GM21381 (cell line): ENCODE measurements around the gene PRKCZ.

Experiments used
- ATAC-seq: cut with Tn5 transposase; IDR thresholded peaks from one replicate; pipeline ENCODE4 v1.9.1; 2021; ENCODE audit warnings: mild to moderate bottlenecking, moderate library complexity; ENCODE audit not compliant: unreplicated experiment

The PRKCZ gene

DNA sequence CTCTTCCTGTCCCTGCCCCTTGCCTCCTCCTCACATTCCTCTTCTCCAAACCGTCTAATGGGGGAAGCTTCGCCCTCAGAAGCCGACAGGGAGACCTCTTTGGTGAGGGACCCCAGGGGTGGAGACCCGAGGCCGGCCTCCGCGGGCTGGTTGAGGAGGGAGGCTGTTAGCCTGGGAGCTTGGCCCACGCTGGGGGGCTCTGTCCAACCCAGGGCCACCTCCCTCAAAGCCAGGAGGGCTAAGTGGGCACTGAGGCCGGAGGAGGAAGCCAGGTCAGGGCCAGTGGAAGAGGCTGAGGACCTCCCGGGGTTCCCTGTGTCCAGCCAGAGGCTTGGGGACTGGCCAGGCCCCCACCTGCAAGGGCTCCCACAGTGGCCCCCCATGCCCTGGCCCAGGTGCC is 25.8 kb upstream of the PRKCZ start:
- ATAC-seq: no peak

DNA sequence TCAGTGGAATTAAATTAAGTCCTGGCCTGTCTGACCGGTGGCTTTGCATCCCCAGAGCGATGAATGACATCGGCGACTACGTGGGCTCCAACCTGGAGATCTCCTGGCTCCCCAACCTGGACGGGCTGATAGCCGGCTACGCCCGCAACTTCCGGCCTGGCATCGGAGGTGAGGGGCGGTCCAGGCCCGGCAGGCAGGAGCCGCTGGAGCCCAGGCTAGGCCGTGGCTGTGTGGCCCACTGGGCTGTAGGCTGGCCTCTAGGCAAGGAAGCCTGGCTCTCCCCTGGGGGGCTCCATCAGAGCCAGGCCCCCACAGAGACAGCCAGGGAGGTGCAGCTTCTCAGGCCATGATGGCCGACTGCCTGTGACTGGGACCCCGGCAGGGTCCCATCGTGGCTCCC is 25.3 kb upstream of the PRKCZ start:
- ATAC-seq: no peak

DNA sequence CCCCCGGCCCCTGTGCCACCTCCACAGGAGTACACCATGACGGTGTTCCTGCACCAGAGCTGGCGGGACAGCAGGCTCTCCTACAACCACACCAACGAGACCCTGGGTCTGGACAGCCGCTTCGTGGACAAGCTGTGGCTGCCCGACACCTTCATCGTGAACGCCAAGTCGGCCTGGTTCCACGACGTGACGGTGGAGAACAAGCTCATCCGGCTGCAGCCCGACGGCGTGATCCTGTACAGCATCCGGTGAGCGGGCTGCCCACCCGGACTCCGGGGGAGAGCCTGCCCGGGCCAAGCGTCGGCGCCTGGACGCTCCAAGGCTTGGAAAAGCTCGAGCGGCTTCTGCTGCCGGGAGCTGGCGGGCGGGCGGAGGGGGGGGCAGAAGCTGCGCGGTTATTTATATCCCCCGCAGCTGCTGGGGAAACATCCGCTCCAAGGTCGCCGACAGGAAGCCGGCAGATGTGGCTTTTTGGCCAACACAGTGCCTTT is 24.7 kb upstream of the PRKCZ start:
- no peak for ATAC-seq

- no peak for ATAC-seq
Measured at GRCh38 chr1:2027961-2028583, 22.1 kb upstream of the PRKCZ start.

DNA sequence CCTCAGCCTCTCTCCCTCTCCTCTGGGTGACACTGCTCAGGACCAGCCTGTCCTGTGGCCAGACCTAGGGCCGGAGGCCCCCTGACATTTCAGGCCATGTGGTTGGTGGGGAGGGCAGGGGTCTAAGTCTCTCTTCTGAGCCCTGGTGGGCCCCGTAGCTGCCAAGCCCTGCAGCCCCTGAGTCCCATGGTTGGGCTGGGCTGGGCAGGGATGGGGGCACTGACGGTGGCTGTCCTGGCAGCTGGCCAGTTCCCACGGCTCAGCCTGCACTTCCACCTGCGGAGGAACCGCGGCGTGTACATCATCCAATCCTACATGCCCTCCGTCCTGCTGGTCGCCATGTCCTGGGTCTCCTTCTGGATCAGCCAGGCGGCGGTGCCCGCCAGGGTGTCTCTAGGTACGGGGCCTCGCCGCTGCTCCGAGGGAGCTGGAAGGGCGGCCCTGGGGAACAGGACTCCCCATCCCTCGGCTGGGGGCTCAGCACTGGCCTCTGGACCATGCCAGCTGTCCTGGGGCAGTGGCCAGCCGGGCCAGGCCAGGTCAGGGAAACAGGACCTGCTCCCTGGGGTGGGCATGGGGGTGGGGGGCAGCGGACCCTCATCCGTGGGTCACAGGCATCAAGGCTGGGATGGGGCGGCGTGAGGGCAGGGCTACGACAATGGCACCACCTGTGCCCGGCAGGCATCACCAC is 21.2 kb upstream of the PRKCZ start:
- ATAC-seq: no peak

DNA sequence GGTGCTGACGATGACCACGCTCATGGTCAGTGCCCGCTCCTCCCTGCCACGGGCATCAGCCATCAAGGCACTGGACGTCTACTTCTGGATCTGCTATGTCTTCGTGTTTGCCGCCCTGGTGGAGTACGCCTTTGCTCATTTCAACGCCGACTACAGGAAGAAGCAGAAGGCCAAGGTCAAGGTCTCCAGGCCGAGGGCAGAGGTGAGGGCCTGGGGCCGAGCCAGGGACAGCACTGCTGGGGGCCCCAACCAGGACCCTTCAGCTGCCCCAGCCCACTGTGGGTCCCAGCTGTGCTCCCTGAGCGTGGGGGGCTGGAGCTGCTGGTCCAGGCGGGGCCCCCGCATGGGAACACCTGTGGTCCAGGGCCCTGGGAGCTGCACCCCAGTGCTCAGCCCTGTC is 20.6 kb upstream of the PRKCZ start:
- no peak for ATAC-seq

GRCh38 chr1:2030076-2030871 is 19.9 kb upstream of the PRKCZ start:
- ATAC-seq: no peak

DNA sequence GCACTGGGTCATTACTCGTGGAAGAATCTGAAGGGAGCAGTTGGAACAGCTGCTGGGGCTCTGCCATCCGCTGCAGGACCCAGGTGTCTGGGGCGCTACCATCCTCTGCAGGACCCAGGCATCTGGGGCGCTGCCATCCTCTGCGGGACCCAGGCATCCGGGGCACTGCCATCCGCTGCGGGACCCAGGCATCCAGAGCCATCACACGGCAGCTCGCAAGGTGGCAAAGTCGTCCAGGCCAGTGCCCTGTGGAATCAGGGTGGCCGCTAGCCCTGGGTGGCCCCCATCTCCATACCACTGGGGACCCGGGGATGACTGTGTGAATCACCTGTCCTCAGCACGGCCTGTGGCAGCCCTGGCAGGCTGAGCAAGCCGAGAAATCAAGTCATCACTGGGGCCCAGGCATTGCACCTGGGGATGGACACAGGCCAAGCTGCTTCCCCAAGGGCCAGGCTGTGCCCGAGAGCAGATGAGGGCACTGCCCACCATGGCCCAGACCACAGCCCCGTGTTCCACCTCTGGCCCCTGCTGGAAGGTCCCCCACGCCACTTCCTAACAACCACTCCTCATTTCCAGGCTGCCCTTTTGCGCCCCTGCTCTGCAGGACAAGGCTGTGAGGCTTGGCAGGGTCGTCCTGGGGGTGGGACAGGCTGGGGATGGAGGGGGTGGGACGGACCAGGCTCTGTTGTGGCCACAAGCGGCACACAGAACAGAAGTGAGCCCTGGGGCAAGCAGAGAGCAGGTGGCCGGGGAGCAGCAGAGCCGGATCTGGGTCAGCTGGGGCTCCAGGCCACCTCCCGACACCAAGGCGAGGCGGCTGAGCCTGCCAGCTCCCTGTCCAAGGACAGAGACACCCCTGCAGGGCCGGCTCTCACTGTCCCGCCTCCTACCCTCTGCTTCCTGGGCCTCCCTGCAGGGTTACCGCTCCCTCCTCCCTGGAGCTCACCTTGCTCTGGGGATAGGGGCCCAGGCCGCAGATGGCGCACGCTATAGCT is 18.4 kb upstream of the PRKCZ start:
- no peak for ATAC-seq

GRCh38 chr1:2032737-2033136 is 17.5 kb upstream of the PRKCZ start:
- no peak for ATAC-seq

- no peak for ATAC-seq
Measured at GRCh38 chr1:2033165-2033564, 17.0 kb upstream of the PRKCZ start.

DNA sequence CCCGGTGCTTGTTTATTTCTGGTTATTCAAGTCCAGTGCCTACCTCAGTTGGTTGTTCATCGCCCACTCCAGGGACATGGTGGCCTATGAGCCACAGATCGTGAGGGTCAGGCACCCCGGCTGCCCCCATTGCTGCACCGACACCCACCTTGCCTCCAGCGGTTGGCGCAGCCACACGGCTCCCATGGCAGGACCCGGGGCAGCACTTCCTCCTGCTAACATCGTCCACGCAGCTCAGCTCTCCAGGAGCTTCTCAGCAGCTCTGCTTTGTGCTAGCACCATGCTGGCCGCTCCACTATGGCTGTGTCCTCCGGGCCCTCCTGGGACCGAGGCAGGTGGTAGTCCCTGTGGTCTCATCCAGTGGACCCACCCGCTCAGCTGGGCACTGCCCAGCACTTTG is 13.9 kb upstream of the PRKCZ start:
- no peak for ATAC-seq

DNA sequence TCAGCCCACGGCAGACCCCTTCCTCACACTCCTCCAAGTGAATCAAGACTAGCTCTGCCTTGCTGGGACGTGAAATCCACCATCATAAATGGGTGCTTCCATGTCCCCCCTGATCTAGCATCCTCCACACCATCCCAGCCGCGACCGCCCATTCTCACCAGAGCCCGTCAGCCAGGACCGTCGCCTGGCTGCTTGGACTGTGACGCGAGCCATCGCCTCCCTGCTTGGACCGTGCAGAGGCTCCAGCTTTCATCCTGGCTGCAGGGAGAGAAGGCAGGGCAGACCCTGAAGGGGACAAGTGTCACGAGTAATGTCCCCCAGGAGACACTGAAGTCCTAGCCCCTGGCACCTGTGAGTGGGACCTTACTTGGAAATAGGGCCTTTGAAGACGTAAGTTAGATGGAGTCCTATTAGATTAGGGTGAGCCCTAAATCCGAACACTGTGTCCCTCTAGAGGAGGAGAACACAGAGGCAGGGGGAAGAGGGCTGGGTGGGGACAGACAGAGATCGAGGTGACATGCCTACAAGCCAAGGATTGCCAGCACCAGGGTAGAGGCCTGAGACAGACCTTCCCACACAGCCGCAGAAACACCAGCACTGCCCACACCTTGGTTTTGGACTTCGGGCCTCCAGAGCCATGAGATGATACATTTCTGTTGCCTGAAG is 12.8 kb upstream of the PRKCZ start:
- no peak for ATAC-seq

GRCh38 chr1:2038229-2038628 is 12.0 kb upstream of the PRKCZ start:
- no peak for ATAC-seq

GRCh38 chr1:2039251-2039650 is 11.0 kb upstream of the PRKCZ start:
- ATAC-seq: no peak

DNA sequence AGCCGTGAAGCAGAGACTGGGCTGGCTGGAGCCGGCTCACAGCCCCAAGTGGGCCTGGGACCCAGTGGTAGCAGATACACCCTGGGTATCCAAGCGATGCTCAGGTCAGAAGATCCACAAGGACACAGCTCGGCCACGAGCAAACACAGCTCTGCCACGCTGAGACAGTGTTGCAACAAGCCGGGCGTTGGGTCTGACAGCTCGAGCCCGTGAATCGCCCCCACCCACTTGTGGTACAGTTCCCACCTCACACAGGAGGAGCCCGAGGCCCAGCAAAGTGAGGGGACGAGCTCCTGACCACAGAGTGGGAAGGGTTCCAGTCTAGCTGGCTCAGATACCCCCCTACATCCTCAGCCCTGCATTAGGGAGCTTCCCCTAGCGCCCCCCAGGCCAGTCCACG is 8.9 kb upstream of the PRKCZ start:
- ATAC-seq: no peak

- no peak for ATAC-seq
Measured at GRCh38 chr1:2041887-2042286, 8.3 kb upstream of the PRKCZ start.

- ATAC-seq: no peak
Measured at GRCh38 chr1:2042830-2043773, 7.1 kb upstream of the PRKCZ start.

DNA sequence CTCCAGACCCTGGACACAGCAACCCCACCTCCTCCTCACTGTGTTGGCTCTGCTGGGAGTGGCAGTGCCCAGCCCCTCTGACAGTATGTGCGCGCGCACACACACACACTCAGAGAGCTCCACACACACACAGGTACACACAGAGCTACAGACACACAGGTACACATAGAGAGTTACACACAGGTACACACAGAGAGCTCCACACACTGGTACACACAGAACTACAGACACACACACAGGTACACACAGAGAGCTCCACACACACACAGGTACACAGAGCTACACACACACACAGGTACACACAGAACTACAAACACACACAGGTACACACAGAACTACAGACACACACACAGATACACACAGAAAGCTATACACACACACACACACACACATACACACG is 6.3 kb upstream of the PRKCZ start:
- ATAC-seq: no peak
